Endothelial cell of umbilical vein (primary cell): ENCODE results near the gene EEFSEC. TPM values are rescaled to one million over a fixed set of nuclear protein-coding genes. Genes with fewer than 3 reads are reported as not detected.

ENCODE experiments used
- BruUV-seq: library from RNA; stranded (reverse); fragments of 400-500 nt; replicated peaks from 2 replicates; lab custom pipeline; 2021; lab: Mats Ljungman, UMichigan
- CTCF ChIA-PET: fragments of 300-600, 350-600 bp; sonication (Branson Sonifier 250); formaldehyde crosslinking; loops from one replicate; lab custom pipeline; 2021; ENCODE audit warnings: antibody characterized with exemption, inconsistent platforms; lab: Charles Lee
- POLR2A ChIA-PET: fragments of 300-600, 350-600 bp; sonication (Branson Sonifier 250); formaldehyde crosslinking; loops from one replicate; lab custom pipeline; 2021; ENCODE audit warnings: antibody characterized with exemption, inconsistent platforms; lab: Charles Lee
- DNase-seq: peaks from one replicate; pipeline ENCODE4 v3.0.0-alpha.2; 2011; ENCODE audit warnings: low read depth, low spot score
- FAIRE-seq: peaks from 2 replicates; lab custom pipeline; 2011; peaks lifted over from hg19 to GRCh38; lab: Jason Lieb, UNC
- H2AFZ ChIP-seq: 2 replicates; pipeline ENCODE4 v1.6.0; 2012; ENCODE audit warnings: low read depth, low read length, control low read depth, inconsistent platforms
- H3K27ac ChIP-seq: 2 replicates; pipeline ENCODE4 v1.5.1; 2011; ENCODE audit warnings: low read depth, mild to moderate bottlenecking, control low read depth, low read length, moderate library complexity; ENCODE audit not compliant: insufficient read depth
- H3K27me3 ChIP-seq, 2 experiments: 2 replicates each; pipeline versions ENCODE4 v1.6.0 to v1.6.1; 2011; ENCODE audit warnings: low read length in 2 of 2, mixed read lengths in 1 of 2; ENCODE audit not compliant: control insufficient read depth in 2 of 2, insufficient read depth in 2 of 2
- H3K36me3 ChIP-seq, 2 experiments: 2 replicates in 1 of 2; 3 replicates in 1 of 2; pipeline ENCODE4 v1.5.1; 2011; ENCODE audit warnings: low read length in 2 of 2, mild to moderate bottlenecking in 1 of 2, moderate library complexity in 1 of 2; ENCODE audit not compliant: control insufficient read depth in 2 of 2, insufficient read depth in 2 of 2; ENCODE audit errors: extremely low read depth in 1 of 2
- H3K4me1 ChIP-seq: 3 replicates; pipeline ENCODE4 v1.5.1; 2011; ENCODE audit warnings: mild to moderate bottlenecking, low read length; ENCODE audit not compliant: control insufficient read depth, insufficient read depth; ENCODE audit errors: extremely low read depth
- H3K4me2 ChIP-seq: 2 replicates; pipeline ENCODE4 v1.6.1; 2011; ENCODE audit warnings: low read length, control low read depth, mixed read lengths; ENCODE audit not compliant: insufficient read depth
- H3K4me3 ChIP-seq, 3 experiments: fragments of 200-600 bp in 1 of 3; sonication (generic), shearing (Covaris generic) in 1 of 3; replicated peaks in 1 of 3; 2 replicates each; pipeline ENCODE4 v1.5.1; 2011 to 2016; ENCODE audit warnings: control low read depth in 3 of 3, low read length in 3 of 3, mild to moderate bottlenecking in 2 of 3, inconsistent platforms in 1 of 3, low read depth in 1 of 3, moderate library complexity in 1 of 3; ENCODE audit not compliant: insufficient read depth in 1 of 3
- H3K79me2 ChIP-seq: 2 replicates; pipeline ENCODE4 v1.6.0; 2012; ENCODE audit warnings: low read length, inconsistent platforms; ENCODE audit not compliant: control insufficient read depth, insufficient read depth
- H3K9ac ChIP-seq: replicated peaks from 2 replicates; pipeline ENCODE3; 2011; ENCODE audit warnings: low read length, control low read depth; ENCODE audit not compliant: insufficient read depth; ENCODE audit errors: extremely low read depth
- H3K9me1 ChIP-seq: replicated peaks from 3 replicates; pipeline ENCODE4 v1.6.0; 2011; ENCODE audit warnings: mild to moderate bottlenecking, low read length; ENCODE audit not compliant: control insufficient read depth, insufficient read depth; ENCODE audit errors: extremely low read depth
- H3K9me3 ChIP-seq: replicated peaks from 2 replicates; pipeline ENCODE4 v1.5.1; 2012; ENCODE audit warnings: low read length, inconsistent platforms; ENCODE audit not compliant: control insufficient read depth, insufficient read depth
- H4K20me1 ChIP-seq: replicated peaks from 2 replicates; pipeline ENCODE3; 2011; ENCODE audit warnings: mild to moderate bottlenecking, low read length; ENCODE audit not compliant: control insufficient read depth, insufficient read depth; ENCODE audit errors: extremely low read depth
- JUN ChIP-seq: IDR thresholded peaks from 2 replicates; pipeline ENCODE4 v1.6.1; 2011; ENCODE audit warnings: borderline replicate concordance, low read depth; ENCODE audit not compliant: insufficient read length, insufficient read depth
- MAX ChIP-seq: IDR thresholded peaks from 2 replicates; pipeline ENCODE4 v1.6.1; 2011; ENCODE audit not compliant: insufficient read depth, insufficient read length
- MYC ChIP-seq: IDR thresholded peaks from one replicate; pipeline ENCODE4 v1.6.1; 2011; ENCODE audit warnings: mild to moderate bottlenecking, low read depth, low read length
- POLR2A ChIP-seq: IDR thresholded peaks from 2 replicates; pipeline ENCODE4 v1.6.1; 2012; ENCODE audit warnings: low read depth, mild to moderate bottlenecking, control low read depth, low read length
- POLR2AphosphoS5 ChIP-seq: IDR thresholded peaks from 2 replicates; pipeline ENCODE4 v1.6.1; 2012; ENCODE audit warnings: low read depth, mild to moderate bottlenecking, control low read depth, low read length, moderate library complexity; ENCODE audit not compliant: insufficient read depth
- dilution Hi-C: fragments of 300-500 bp; cut with MboI; formaldehyde crosslinking; loops from one replicate; pipeline ENCODE4 v1.15.0; 2019; ENCODE audit warnings: low sequenced_read_pairs; ENCODE audit not compliant: extremely low pct_ligation_motif_present
- intact Hi-C: fragments of 100-400 bp; cut with micrococcal nuclease; formaldehyde crosslinking; loops from one replicate; pipeline ENCODE4 v1.10.0; 2022
- polyA plus RNA-seq, 4 experiments: library from polyadenylated mRNA; depleted of rRNA in 3 of 4; stranded (reverse) in 3 of 4; unstranded in 1 of 4; fragments of >200 nt; gene quantifications; 2 replicates each; pipeline versions ENCODE4 v1.2.1 to v1.2.3, GENCODE V29; 2011 to 2012; ENCODE audit warnings: missing spikeins in 1 of 4
- total RNA-seq: library from RNA; stranded (reverse); gene quantifications from 2 replicates; pipeline ENCODE4 v1.2.3, GENCODE V29; 2021
- TF ChIP-seq, protein P1 (sequence below), 2 donors: IDR thresholded peaks; 1 replicate in 1 of 2; 2 replicates in 1 of 2; pipeline ENCODE4 v1.5.1; 2011; ENCODE audit warnings: low read length in 2 of 2, mild to moderate bottlenecking in 2 of 2, moderate library complexity in 2 of 2, control low read depth in 1 of 2, inconsistent platforms in 1 of 2, low read depth in 1 of 2; ENCODE audit not compliant: insufficient read depth in 1 of 2; ENCODE audit errors: extremely low read depth in 1 of 2

EEFSEC gene
- total and polyA plus RNA-seq, 2 donors (not counting 3 experiments of a cell fraction or from before 2014, with no cell fraction given): 13.1 to 14.5 TPM

DNA sequence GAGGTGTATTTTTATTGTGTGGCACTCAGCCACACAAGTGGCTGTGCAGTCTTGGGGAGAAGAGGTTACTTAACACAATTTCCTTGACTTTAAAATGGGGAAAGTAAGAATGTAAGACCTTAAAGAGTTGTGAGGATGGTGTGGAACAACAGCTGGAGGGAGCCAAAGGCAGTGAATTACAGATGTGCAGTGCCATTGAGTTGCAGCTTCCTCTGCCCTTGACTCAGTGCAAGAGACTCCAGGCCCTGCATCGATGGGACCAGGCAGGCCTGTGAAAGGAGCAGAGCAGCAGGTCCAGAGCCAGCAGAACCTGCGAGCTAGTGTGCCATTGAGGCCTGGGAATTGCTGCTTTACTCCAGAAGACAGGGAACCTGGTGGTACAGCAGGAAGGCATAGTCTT is 27.2 kb downstream of the EEFSEC start:
- H3K4me3 ChIP-seq: no peak overlapping the region
- H3K9me1 ChIP-seq: no peaks in the 10 kb centered on the region
- H3K4me2 ChIP-seq: no peak overlapping the region
- no peak overlapping the region for H3K27ac ChIP-seq
- no peak overlapping the region for H3K9ac ChIP-seq
- no peak overlapping the region for H2AFZ ChIP-seq
- intact Hi-C loops: no loop called here
- DNase-seq (no peak), FAIRE-seq (no peak)
- BruUV-seq: no TSS peak
- no peaks in the 10 kb centered on the region for H4K20me1 ChIP-seq
- CTCF ChIA-PET: no interaction called here
- no peaks in the 10 kb centered on the region for H3K79me2 ChIP-seq
- no peaks in the 10 kb centered on the region for H3K4me1 ChIP-seq
- no peaks in the 10 kb centered on the region for H3K9me3 ChIP-seq
- POLR2A ChIA-PET: no interaction called here
- dilution Hi-C loops: no loop called here
- TF ChIP-seq JUN (no peak), MYC (no peak), POLR2AphosphoS5 (no peak)
- TF ChIP-seq, protein P1, sequence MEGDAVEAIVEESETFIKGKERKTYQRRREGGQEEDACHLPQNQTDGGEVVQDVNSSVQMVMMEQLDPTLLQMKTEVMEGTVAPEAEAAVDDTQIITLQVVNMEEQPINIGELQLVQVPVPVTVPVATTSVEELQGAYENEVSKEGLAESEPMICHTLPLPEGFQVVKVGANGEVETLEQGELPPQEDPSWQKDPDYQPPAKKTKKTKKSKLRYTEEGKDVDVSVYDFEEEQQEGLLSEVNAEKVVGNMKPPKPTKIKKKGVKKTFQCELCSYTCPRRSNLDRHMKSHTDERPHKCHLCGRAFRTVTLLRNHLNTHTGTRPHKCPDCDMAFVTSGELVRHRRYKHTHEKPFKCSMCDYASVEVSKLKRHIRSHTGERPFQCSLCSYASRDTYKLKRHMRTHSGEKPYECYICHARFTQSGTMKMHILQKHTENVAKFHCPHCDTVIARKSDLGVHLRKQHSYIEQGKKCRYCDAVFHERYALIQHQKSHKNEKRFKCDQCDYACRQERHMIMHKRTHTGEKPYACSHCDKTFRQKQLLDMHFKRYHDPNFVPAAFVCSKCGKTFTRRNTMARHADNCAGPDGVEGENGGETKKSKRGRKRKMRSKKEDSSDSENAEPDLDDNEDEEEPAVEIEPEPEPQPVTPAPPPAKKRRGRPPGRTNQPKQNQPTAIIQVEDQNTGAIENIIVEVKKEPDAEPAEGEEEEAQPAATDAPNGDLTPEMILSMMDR (IDR thresholded peaks at IDR 0.05; ENCODE audit: extremely low read depth in 1 of 2, insufficient read depth in 1 of 2, low read depth in 1 of 2, low read length in 2 of 2): no peak
- no peaks in the 10 kb centered on the region for H3K36me3 ChIP-seq
- H3K27me3 ChIP-seq: no peaks in the 10 kb centered on the region

DNA sequence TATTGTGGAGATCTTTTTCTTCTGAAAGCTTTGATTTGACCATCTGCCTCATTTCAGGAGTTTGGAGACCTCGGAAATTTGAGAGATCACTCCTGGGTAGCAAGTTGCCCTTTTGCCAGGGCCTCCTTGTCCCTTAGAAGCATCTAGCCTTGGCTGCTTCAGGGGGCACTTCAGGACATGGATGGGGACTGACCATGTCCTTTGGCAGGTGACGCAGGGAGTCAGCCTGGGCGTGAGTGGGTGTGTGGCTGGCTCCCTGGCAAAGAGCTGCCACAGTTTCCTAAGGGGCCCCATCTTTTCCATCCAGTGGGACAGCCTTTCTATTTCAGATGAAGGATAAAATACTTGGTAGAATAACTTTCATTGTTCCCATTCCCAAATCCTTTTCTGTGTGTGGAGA is 27.6 kb downstream of the EEFSEC start:
- no peak for FAIRE-seq
- no peaks in the 10 kb centered on the region for H3K27me3 ChIP-seq
- no TSS peak for BruUV-seq
- no peak overlapping the region for H2AFZ ChIP-seq
- ChIA-PET POLR2A (no interaction called here), CTCF (no interaction called here)
- no peaks in the 10 kb centered on the region for H3K36me3 ChIP-seq
- intact Hi-C loops (no loop called here), dilution Hi-C loops (no loop called here)
- H3K4me2 ChIP-seq: no peak overlapping the region
- no peak for DNase-seq
- no peaks in the 10 kb centered on the region for H3K9me1 ChIP-seq
- no peaks in the 10 kb centered on the region for H4K20me1 ChIP-seq
- no peak overlapping the region for H3K27ac ChIP-seq
- no peaks in the 10 kb centered on the region for H3K79me2 ChIP-seq
- H3K4me3 ChIP-seq: no peak overlapping the region
- no peaks in the 10 kb centered on the region for H3K4me1 ChIP-seq
- no peaks in the 10 kb centered on the region for H3K9me3 ChIP-seq
- H3K9ac ChIP-seq: no peak overlapping the region
- TF ChIP-seq JUN (no peak), MAX (no peak), POLR2A (no peak)
